Endodermal cell (in vitro differentiated cells): ENCODE results near the gene KDM5A. TPM values are rescaled to one million over a fixed set of nuclear protein-coding genes. Genes with fewer than 3 reads are reported as not detected.

Experiments
- DNase-seq: peaks from one replicate; pipeline ENCODE4 v3.0.0-alpha.2; 2017
- H3K27ac ChIP-seq: 2 replicates; pipeline ENCODE4 v1.5.1; 2013; ENCODE audit warnings: mild to moderate bottlenecking, low read depth, low read length, moderate library complexity
- H3K27me3 ChIP-seq: 2 replicates; pipeline ENCODE4 v1.6.1; 2013; ENCODE audit warnings: mild to moderate bottlenecking, low read length, moderate library complexity; ENCODE audit not compliant: insufficient read depth, control insufficient read depth, poor library complexity, severe bottlenecking
- H3K36me3 ChIP-seq: 2 replicates; pipeline ENCODE4 v1.7.0; 2013; ENCODE audit warnings: mild to moderate bottlenecking, low read length, moderate library complexity; ENCODE audit not compliant: control insufficient read depth, insufficient read depth
- H3K4me1 ChIP-seq: one replicate; pipeline ENCODE4 v1.7.0; 2013; ENCODE audit warnings: low read length; ENCODE audit not compliant: control insufficient read depth, insufficient read depth
- H3K4me3 ChIP-seq: 2 replicates; pipeline ENCODE4 v1.5.1; 2013; ENCODE audit warnings: mild to moderate bottlenecking, low read length, moderate library complexity
- H3K9ac ChIP-seq: 2 replicates; pipeline ENCODE4 v1.6.1; 2013; ENCODE audit warnings: mild to moderate bottlenecking, low read length, moderate library complexity; ENCODE audit not compliant: poor library complexity, severe bottlenecking; ENCODE audit errors: extremely low read depth
- H3K9me3 ChIP-seq: 2 replicates; pipeline ENCODE4 v1.6.1; 2013; ENCODE audit warnings: mild to moderate bottlenecking, low read length, moderate library complexity; ENCODE audit not compliant: control insufficient read depth
- H3K27ac Mint-ChIP-seq: 2 replicates; pipeline ENCODE4 v1.8.0; 2020; ENCODE audit warnings: mixed read lengths
- H3K27me3 Mint-ChIP-seq: 2 replicates; pipeline ENCODE4 v1.8.0; 2021; ENCODE audit warnings: mild to moderate bottlenecking, mixed read lengths; ENCODE audit not compliant: insufficient read depth
- H3K36me3 Mint-ChIP-seq: 2 replicates; pipeline ENCODE4 v1.8.0; 2020; ENCODE audit warnings: low read depth, mixed read lengths
- H3K4me1 Mint-ChIP-seq: 2 replicates; pipeline ENCODE4 v1.8.0; 2020; ENCODE audit warnings: mixed read lengths
- H3K4me3 Mint-ChIP-seq: 2 replicates; pipeline ENCODE4 v1.8.0; 2020; ENCODE audit warnings: mild to moderate bottlenecking, moderate library complexity, mixed read lengths
- H3K9me3 Mint-ChIP-seq: 2 replicates; pipeline ENCODE4 v1.8.0; 2020; ENCODE audit warnings: mild to moderate bottlenecking, mixed read lengths
- WGBS, 2 experiments: methylation state at CpG; one replicate each; pipeline versions ENCODE4 v1.1.5 to v1.1.7; 2013; ENCODE audit warnings: missing lambda C conversion rate in 2 of 2, mixed read lengths in 1 of 2; ENCODE audit not compliant: insufficient coverage in 1 of 2, insufficient read length in 1 of 2; 5-methylcytosine and 5-hydroxymethylcytosine counted together
- total RNA-seq, 2 donors: library from RNA; stranded (reverse); fragmentation: NEBNext Ultra II Directional in 1 of 2; extraction: Animal tissue kit (Norgen Biotek cat#: 25700) in 1 of 2; gene quantifications; 2 replicates in 1 of 2; 3 replicates in 1 of 2; pipeline ENCODE4 v1.2.1, GENCODE V29; 2021
- TF ChIP-seq, protein P1 (sequence below): fragments of 200-600 bp; sonication (generic); conservative IDR thresholded peaks from 2 replicates; pipeline ENCODE4 v1.5.0; 2021; ENCODE audit warnings: antibody characterized with exemption, mild to moderate bottlenecking

KDM5A gene
- total RNA-seq, 2 donors from 2014 or later = 59.9 to 157 TPM

DNA sequence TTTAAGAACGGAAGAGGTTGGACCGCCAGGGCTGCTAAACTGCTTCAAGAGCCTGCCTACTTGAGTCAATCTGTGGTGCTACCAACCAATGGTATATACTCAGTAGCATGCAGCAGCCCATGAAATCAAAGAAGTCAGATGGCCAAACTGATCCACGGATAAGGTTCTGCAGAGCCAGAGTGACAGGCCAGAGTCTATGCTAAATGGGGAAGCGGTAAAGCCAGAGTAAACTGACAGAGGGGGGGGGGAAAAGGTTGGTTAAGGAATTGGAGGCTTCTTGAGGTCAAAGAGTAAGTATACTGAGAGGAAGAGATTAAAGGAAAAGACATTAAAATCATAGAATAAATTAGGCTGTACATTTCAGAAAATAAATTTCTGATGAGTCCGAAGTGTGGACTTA lies 111.1 kb downstream of the KDM5A start:
- H3K27ac Mint-ChIP-seq = no peak overlapping the region
- H3K27ac ChIP-seq = no peak overlapping the region
- 92 to 95% methylated on average over 2 to 5 of the region's 5 CpGs for WGBS, 2 experiments
- peaks cover 16% of the 10 kb centered on the region for H3K36me3 Mint-ChIP-seq
- H3K36me3 ChIP-seq = peaks cover 13% of the 10 kb centered on the region
- TF ChIP-seq, protein P1, sequence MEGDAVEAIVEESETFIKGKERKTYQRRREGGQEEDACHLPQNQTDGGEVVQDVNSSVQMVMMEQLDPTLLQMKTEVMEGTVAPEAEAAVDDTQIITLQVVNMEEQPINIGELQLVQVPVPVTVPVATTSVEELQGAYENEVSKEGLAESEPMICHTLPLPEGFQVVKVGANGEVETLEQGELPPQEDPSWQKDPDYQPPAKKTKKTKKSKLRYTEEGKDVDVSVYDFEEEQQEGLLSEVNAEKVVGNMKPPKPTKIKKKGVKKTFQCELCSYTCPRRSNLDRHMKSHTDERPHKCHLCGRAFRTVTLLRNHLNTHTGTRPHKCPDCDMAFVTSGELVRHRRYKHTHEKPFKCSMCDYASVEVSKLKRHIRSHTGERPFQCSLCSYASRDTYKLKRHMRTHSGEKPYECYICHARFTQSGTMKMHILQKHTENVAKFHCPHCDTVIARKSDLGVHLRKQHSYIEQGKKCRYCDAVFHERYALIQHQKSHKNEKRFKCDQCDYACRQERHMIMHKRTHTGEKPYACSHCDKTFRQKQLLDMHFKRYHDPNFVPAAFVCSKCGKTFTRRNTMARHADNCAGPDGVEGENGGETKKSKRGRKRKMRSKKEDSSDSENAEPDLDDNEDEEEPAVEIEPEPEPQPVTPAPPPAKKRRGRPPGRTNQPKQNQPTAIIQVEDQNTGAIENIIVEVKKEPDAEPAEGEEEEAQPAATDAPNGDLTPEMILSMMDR = no peak
- DNase-seq = no peak
- no peak overlapping the region for H3K4me3 Mint-ChIP-seq
- no peak overlapping the region for H3K9ac ChIP-seq
- H3K4me1 ChIP-seq = no peaks in the 10 kb centered on the region
- no peaks in the 10 kb centered on the region for H3K9me3 ChIP-seq
- no peaks in the 10 kb centered on the region for H3K27me3 Mint-ChIP-seq
- no peaks in the 10 kb centered on the region for H3K9me3 Mint-ChIP-seq
- no peaks in the 10 kb centered on the region for H3K4me1 Mint-ChIP-seq
- H3K4me3 ChIP-seq = no peak overlapping the region
- no peaks in the 10 kb centered on the region for H3K27me3 ChIP-seq

DNA sequence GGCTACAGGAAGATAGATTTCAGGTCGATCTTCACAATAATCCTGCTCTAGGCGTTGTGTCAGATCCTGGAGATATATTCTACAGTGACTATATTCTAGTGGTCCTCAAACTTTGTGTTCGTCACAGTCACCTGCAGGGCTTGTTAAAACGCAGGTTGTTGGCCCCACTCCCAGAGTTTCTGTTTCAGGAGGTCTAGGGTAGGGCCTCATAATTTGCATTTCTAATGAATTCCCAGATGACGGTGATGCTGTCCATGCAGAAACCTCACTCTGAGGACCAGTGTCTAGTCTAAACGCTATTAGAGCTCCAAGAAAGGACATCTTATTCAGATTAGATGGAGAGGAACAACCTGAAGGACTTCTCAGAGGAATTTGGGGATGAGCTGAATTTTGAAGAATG lies 113.3 kb downstream of the KDM5A start:
- DNase-seq = no peak
- Histone ChIP-seq H3K36me3 (peaks cover 5% of the 10 kb centered on the region), H3K9me3 (no peaks in the 10 kb centered on the region), H3K27me3 (no peaks in the 10 kb centered on the region), H3K4me1 (no peaks in the 10 kb centered on the region), H3K27ac (no peak overlapping the region), H3K4me3 (no peak overlapping the region), H3K9ac (no peak overlapping the region)
- Mint-ChIP-seq H3K9me3 (no peaks in the 10 kb centered on the region), H3K4me1 (no peaks in the 10 kb centered on the region), H3K36me3 (peaks cover 12% of the 10 kb centered on the region), H3K4me3 (no peak overlapping the region), H3K27me3 (no peaks in the 10 kb centered on the region), H3K27ac (no peak overlapping the region)
- TF ChIP-seq, protein P1 = no peak
- 96 to 97% methylated on average over 6 of the region's 6 CpGs for WGBS, 2 experiments

DNA sequence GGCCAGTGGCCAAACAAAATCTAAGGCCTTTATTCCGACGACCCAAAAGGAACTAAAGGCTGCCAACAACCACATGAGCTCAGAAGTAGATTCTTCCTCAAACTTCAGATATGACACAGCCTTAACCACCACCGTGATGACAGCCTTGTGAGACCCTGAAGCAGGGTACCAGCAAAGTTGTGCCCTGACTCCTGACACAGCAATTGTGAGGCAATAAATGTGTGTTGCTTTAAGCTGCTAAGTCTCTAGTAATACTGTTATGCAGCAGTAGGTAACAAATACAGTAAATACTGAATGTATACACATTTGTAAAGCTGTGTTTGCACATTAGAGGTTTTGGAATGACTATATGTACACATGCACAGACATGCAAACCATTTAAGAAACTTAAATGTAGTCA lies 115.7 kb downstream of the KDM5A start:
- Mint-ChIP-seq H3K36me3 (peaks cover 2% of the 10 kb centered on the region), H3K4me3 (no peak overlapping the region), H3K4me1 (peaks cover under 1% of the 10 kb centered on the region), H3K27me3 (no peaks in the 10 kb centered on the region), H3K27ac (no peak overlapping the region), H3K9me3 (no peaks in the 10 kb centered on the region)
- Histone ChIP-seq H3K27ac (no peak overlapping the region), H3K4me1 (no peaks in the 10 kb centered on the region), H3K9ac (no peak overlapping the region), H3K4me3 (no peak overlapping the region), H3K36me3 (no peaks in the 10 kb centered on the region), H3K9me3 (no peaks in the 10 kb centered on the region), H3K27me3 (no peaks in the 10 kb centered on the region)
- TF ChIP-seq, protein P1 = no peak
- no peak for DNase-seq
- whole genome bisulfite sequencing, 2 experiments = 93 to 100% methylated on average over 2 to 3 of the region's 3 CpGs
